ENCODE measurements around the gene PLIN3.
"Not testable (repeated sequence)": the region's sequence is repeated elsewhere in the genome, so short reads cannot be mapped to it uniquely, and the experiment has no call there.

Gene PLIN3

DNA sequence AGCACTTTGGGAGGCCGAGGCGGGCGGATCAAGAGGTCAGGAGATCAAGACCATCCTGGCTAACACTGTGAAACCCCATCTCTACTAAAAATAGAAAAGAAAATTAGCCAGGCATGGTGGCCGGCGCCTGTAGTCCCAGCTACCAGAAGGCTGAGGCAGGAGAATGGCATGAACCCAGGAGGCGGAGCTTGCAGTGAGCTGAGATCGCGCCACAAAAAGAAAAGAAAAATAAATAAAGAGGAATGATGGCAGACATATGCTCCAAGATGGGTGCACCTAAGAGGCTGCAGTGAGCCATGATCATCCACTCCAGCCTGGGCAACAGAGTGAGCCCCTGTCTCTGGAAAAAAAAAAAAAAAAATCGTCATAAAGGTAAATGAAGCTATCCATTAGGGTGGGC is 21.5 kb downstream of the PLIN3 start:
- not testable (repeated sequence) for DNase-seq

DNA sequence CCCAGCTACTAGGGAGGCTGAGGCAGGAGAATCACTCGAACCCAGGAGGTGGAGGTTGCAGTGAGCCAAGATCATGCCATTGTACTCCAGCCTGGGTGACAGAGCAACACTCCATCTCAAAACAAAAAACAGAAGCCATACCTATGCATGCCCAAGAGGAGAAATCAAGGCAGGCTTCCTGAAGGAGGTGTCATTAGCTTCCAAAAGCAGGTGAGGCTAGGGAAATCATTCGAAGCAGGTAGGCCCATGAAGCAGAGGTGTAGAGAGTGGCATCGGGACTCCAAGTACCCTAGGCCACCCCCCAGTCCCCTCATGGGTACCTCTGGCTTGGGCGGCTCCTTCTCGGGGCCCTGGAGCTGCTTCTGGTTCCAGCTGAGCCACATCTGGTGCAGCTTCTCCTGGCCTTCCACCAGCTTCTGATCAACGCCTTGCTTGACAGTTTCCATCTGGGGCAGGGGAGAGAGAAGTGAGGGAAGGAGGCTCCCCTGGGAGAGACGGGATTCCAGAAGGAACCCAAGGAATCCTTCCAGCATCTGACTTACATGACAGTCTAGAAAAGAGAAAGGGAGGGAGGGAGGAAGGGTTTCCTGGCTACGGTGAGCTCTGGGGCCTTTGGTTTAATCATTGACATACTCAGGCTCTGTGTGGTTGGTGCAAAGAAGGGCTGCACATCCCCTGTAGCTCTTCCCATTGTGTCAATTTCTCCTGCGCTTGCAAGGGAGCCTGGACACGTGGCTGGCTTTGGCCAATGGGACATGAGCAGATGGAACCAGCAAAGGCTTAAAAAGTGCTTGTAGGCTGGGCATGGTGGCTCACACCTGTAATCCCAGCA is 22.9 kb downstream of the PLIN3 start:
- no peak for DNase-seq

DNA sequence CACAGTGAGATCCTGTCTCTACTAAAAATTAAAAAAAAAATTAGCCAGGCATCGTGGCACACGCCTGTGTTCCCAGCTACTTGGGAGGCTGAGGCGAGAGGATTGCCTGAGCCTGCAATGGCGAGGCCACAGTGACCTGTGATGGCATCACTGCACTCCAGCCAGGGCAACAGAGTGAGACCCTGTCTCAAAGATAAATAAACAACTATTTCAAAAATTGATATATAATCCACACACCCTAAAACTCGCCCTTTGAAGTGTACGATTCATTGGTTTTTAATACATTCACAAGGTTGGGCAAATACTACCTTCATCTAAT is 23.9 kb downstream of the PLIN3 start:
- DNase-seq, result no peak

DNA sequence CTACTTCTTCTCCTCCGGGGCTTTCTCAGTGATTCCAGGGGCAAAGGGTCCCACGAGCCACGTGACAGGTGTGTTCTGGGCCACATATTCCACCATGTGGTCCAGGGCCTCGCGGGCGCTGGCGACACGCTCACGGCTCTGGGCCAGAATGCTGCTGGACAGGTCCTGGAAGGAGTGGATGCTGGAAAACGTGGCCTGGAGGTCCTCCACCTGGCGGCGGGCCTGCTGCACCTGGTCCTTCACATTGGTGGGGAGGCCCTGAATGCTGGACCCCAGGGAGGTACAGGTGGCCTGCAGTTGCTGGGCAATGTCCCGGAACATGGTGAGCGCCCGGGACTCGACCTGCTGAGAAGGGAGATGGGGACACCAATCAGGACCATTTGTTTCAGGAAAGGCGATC is 28.3 kb downstream of the PLIN3 start:
- DNase-seq, result no peak

DNA sequence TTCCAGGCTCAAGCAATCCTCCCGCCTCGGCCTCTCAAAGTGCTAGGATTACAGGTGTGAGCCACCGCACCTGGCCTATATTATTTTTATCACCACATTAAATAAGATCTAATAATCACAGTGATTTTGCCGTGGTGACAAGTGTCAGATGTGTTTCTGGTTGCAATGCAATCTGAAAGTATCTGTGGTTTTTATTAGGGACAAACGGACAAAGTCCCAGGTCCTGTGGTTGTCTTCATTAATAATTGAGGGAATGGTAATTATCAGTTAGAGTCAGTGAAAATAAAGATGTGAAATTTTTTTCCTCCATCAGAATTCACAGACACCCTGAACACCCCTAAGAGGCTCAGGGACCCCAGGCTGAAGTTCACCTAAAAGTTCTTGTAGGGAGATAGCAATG is 34.7 kb downstream of the PLIN3 start:
- no peak for DNase-seq

DNA sequence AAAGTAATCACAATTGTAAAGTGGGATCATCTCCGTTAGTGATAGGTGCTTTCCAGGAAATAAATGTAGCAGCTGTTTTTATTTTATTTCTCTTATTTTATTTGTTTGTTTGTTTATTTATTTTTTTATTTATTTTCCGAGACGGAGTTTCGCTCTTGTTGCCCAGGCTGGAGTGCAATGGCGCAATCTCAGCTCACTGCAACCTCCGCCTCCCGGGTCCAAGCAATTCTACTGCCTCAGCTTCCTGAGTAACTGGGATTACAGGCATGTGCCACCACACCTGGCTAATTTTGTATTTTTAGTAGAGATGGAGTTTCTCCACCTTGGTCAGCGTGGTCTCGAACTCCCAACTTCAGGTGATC is 35.5 kb downstream of the PLIN3 start:
- not testable (repeated sequence) for DNase-seq

DNA sequence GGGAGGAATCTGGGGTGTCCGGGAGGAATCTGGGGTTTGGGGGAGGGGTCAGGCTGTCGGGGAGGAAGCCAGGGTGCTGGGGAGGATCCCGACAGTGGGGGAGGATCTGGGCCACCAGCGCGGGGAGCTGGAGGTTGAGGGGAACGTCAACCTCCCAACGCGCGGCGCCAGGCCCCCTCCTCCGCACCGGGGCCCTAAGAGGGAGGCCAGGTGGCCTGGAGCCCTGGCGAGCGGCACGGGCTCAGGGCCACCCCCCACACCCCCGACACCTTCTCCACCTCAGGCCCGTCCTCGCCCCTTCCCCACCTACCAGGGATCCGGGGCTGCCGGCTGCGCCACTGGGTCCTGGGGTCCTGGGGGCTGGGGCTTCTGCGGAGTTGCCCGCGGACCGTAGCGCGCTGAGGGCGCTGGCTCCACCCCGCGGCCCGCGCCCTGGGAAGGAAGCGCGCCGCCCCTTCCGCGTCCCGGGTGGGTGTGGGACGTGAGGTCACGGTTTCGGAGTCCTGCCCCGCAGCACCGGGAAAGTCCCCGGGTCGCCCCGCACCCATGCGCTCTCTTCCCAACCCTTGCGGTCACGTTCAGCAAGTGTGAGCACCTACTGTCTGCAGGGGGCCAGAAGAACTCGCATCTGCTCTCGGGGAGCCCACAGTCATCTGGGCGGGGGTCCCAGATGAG is 36.0 kb downstream of the PLIN3 start, which contains the start of gene TICAM1:
Gene TICAM1, minus strand, starts transcription at position 409 of the 675 bp plus-strand sequence. CDS start 13,335 bp downstream, outside the sequence.
- peak; percentile 81 to 88 for DNase-seq

DNA sequence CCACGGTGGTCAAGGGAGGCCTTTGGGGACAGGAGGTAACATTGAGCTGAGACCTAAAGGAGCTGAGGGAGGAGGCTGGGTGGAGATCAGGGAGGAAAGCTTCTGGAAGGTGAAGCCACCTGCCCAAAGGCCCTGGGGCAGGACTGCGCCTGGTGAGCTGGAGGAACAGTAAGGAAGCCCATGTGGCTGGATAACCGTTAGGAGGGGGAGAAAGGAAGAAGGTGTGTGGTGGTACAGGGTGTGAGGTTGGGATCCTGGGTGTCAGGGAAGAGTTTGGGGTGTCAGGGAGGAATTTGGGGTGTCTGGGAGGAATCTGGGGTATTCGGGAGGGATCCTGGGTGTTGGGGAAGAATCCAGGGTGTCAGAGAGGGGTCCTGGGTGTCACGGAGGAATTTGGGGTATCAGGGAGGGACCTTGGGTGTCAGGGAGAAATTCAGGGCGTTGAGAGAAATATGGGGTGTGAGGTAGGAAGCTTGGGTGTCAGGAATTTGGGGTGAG is 36.6 kb downstream of the PLIN3 start:
- no peak for DNase-seq

DNA sequence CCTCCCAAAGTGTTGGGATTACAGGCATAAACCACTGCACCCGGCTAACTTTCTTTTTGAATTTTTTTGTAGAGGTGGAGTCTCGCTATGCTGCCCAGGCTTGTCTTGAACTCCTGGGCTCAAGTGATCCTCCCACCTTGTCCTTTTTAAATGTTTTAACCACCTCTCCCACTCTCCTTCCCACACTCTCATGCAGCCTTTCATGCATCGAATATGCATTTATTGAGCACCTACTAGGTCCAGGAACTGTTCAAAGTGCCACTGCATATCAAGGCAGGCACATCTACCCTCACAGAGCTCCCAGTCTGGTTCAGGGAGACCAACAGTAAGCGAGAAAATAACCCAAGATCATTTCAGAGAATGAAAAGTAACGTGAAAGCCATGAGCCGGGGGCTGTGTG is 37.1 kb downstream of the PLIN3 start:
- no peak for DNase-seq

DNA sequence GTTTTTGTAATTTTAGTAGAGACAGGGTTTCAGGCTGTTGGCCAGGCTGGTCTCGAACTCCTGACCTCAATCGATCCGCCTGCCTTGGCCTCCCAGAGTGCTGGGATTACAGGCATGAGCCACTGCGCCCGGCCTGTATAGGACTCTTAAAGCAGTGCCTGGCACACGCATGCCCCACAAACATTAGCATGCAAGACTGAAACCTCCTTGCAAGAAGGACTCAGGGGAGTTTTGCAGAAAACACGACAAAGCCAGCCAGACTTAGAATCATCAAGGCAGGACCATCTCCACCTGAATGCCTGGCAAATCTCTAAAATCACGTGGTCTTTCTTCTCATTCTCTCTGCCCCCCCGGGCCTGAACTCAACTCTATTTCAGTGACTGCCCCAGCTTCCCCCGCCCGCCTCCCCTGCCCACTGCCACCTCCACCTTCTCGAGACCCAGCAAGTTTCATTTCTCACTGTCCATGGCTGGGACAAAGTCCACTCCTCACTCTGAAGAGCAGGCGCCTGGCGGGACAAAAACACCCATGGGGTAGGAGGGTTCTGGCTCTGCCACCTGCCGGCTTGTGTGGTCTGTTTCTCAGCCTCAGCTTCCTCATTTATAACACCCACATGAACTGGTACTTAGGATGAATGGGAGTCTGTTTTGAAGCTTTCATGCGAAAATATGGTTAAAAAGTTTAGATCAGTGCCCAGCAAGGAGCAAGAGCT is 38.3 kb downstream of the PLIN3 start:
- no peak for DNase-seq

DNA sequence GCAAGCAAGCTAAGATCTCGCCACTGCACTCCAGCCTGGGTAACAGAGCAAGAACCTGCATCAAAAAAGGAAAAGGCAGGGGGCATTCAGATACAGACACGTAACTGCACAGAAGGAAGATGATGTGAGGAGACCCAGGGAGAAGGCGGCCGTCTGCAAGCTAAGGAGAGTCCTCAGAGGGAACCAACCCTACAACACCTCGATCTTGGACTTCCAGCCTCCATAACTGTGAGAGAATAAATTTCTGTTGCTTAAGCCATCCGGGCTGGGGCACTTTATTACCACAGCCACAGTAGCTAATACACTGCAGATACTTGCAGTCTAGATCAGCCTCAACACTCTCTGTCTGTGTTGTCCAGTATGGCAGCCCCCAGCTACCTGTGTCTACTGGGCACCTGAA is 43.9 kb downstream of the PLIN3 start:
- DNase-seq, result no peak

DNA sequence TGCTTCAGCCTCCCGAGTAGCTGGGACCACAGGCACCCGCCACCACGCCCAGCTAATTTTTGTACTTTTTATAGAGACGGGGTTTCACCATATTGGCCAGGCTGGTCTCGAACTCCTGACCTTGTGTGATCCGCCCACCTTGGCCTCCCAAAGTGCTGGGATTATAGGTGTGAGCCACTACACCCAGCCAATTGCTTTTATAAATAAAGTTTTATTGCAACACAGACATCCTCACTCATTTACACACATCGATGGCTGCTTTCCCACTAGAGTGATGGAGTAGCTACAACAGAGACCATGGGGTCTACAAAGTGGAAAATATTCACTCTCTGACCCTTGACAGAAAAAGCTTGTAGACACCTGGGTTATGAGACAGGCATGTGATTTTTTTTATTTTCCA is 45.1 kb downstream of the PLIN3 start:
- DNase-seq, result not testable (repeated sequence)

DNA sequence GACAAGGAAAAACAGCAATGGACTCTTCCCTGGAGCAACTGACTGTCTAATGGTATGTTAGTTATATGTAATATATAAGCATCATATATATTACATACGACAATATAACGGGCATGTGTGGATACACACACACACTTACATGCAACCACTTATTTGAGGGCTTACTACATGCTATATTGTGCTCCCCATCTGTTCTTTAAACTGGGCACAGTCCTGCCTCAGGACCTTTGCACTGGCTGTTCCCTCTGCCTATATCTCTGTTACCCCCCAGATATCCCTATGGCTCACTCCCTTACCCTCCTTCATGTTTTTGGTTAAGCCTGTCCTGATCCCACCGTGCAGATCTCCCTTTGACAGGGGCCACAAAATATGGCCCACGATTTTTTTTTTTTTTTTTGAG is 46.2 kb downstream of the PLIN3 start:
- no peak for DNase-seq

DNA sequence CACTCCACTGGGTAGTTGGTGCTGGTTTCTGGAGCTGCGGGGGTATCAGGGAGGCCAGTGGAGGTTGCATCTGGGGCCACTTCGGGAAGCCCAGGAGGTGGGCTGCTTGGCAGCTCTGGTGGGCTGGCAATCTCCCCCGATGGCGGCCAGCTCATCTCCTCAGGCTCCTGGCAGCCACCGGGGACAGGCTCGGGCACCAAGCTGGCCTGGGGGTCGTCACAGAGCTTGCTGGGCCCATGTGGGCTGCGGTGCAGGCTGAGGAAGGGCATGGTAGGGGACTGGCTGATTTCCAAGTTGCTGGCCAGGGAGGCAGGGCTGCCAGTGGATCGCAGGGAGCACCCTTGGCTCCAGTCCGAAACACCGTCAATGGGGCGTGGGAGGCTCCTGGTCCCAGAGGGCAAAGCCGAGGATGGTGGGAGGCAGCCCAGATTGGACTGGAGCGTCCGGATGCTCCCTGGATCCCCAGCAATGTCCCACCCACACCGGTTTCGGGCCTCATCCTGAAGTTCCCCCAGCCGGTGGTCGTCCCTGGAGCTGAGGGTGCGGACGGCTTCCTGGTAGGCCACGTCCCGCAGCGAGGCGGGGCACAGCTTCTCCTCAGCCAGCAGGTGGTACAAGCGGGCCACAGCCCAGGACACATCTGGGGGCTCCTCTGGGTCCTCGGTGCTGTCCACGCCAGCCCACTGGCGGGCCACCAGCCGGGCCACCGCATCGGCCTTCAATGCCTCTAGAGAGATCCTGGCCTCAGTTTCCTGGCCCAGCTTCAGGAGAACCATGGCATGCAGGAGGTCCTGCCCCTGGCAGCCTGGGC is 49.8 kb downstream of the PLIN3 start:
- DNase-seq, result no peak

DNA sequence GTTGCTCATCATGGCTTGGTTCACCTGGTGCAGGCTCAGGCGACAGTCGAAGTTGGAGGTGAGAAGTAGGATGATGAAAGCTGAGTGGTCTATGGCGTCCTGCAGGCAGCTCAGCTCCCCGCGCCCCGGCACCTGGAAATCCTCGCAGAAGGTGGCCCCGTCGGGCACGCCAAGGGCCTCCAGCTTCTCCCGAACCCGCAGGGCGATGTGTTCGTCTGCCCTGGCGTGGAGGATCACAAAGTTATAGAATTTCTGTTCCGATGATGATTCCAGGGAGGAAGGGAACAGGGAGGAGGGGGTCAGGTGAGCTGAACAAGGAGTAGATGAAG is 50.6 kb downstream of the PLIN3 start:
- DNase-seq, result no peak

DNA sequence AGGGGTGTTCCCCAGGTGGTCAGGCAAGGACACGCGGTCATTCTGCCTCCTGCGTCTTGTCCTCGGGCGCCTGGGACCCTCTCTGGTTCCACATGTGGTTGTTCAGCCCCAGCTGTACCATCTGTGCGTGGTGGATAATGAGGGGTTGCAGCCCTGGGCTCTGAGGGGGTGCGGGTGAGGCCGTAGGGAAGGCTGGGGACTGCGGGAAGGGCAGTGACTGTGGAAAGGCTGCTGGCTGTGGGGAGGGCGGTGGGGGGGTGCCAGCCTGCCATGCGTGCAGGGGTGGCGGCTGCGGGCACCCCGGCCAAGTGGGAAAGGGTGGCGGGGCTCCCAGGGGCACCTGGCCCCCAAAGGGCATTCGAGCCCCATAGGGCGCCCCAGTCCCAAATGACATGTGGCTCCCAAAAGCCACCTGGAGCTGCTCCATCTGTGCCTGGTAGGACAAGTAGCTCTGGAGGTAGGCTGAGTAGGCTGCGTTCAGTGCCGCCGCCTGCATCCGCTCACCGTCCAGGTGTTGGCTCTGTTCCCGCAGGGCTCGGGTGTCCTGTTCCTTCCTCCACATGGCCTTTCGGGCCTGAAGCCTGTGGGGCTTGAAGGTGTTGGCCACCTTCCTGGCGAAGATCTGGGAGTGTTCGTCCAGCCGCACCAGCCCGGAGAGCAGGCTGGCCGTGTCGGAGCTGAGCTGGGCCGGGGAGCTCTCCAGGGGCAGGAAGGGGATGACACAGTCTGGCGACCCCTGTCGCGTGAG is 51.1 kb downstream of the PLIN3 start:
- no peak for DNase-seq

DNA sequence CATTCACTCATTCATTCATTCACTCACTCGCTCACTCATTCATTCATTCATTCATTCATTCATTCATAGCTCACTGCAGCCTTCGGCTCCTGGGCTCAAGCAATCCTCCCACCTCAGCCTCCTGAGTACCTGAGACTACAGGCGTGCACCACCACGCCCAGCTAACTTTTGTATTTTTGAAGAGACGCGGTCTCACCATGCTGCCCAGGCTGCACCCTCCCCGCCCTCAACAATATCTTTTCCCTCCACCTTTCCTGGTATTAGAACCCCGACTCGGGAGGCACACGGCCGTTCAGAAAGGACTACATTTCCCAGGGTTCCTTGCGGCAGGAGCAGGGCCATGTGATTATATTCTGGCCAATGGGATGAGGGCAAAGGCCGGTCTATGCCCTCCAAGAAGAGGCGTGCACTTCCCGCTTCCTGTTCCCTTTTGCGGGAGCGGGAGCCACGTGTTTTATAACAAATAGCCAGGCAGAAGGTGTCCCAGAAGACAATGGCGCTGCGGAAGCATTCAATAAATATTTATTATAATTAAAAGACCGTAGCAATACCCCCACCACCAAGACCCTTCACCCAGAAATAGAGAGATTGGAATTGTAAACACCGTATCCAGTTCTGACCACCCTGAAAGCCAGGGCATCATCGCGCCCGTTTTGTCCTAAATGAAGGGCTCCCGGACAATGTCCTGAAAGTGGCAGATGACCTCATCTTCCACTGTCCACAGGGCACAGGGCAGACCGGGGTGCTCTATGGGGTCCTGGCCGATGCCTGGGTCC is 51.9 kb downstream of the PLIN3 start:
- peak; percentile 72 to 74 for DNase-seq

DNA sequence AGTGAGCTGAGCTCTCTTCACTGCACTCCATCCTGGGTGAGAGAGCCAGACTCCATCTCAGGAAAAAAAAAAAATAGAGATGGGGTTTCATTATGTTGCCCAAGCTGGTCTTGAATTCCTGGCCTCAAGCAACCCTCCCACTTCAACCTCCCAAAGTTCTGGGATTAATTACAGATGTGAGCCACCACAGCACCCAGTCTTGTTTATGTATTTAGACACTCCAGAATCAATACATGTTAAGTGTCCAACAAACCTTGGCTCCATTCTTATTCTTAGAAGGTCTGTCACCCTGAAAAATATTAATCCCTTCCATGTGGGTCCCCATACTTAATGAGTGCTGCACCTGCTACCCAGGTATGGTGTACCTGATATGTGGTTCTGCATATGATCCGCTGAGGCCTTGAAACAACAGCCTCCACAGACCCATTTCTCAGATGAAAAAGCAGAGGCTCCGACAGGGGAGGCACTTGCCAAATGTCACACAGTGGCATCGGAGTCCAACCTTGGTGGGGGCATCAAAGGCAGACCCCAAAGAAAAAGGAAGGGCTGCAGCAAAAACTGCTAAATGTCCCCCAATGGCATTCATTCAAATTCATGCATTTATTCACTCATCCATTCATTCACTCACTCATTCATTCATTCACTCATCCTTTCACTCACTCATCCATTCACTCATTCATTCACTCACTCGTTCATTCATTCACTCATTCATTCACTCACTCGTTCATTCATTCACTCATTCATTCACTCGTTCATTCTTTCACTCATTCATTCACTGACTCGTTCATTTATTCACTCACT is 52.6 kb downstream of the PLIN3 start:
- DNase-seq, result no peak

DNA sequence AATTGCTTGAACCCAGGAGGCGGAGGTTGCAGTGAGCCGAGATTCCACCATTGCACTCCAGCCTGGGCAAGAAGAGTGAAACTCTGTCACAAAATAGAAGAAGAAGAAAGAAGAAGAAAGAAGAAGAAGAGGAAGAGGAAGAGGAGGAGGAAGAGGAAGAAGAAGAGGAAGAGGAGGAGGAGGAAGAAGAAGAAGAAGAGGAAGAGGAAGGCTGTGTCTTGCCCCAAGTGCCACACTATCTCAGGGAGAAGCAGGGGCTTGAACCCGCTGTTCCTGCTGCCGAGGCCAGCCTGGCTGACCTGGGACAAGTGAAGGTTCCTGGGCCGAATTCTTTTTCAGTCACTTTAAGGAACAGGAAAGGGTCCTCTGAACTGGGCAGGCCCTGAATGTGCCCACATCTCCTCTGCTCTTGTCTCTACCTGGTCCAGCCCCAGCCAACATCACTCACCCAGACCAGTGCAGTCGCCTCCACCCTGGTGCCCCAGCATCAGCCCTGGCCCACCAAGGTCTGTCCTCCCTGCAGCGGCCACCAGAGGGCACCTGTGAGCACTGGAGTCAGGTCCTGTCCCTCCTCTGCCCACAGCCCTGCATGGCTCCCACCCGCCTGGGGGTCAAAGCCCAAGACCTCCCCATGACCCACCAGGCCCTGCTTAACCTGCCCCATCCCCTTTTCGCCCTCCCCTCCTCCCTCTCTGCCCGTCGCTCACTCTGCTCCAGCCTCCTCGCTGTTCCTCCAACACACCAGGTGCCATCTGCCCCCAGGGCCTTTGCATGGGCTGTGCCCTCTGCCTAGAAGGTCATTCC is 55.9 kb downstream of the PLIN3 start:
- peak; percentile 77 to 92 for DNase-seq

DNA sequence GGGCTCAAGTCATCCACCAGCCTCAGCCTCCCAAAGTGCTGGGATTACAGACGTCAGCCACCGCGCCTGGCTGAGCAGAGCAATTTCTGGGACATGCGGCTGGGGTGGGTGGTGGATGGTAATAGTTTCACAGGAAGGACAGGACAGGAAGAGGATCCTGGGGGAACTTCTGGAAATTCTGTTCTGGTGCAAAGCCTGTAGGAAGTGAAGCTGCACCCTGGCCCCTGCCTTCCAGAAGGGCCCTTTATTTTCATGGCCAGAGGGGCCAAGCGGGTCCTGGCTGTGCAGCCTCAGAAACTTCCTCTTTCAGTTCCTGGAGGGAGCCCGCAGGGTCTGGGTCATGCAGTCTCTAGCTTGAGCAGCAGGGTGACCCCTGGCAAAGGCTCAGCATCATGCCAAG is 60.3 kb downstream of the PLIN3 start:
- no peak for DNase-seq
